ENCODE data around the gene SH3GL3.

SH3GL3 gene

DNA sequence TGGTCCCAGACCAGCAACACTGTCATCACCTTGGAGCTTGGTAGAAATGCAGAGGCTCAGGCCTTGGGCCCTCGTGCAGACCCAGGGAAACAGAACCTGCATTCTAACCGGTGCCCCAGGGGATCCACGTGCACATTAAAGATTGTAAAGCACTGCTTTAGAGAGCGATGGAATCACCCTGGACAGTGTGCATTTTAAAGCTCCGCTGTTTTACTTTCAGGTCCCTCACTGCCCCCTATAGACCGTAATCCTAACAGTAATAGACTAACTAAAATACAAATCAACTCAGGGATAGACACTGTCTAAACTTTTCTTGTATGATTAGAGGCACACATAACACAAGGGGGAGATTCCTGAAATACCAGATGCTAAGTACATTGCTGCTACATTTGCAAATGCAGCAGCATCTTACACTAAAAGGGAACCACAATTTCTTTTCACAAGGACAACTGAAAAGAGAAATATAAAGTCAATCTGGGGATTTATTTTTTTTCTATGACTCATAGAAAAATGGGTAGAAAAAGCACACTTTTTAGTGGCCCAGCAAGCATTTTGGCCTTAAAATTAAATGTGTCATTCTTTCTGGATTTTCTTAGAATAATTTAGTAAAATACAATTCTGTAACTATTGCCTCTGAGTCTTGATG, 10.5 kb upstream of the SH3GL3 start:
- no peak for TF ChIP-seq FOXP2 (optimal IDR thresholded peaks at IDR 0.05; ENCODE audit: borderline replicate concordance, extremely low read depth, extremely low read length, insufficient read depth)
- no peak for TF ChIP-seq TAF1 (IDR thresholded peaks at IDR 0.05; ENCODE audit: borderline replicate concordance, insufficient read depth, low read length)
- TF ChIP-seq, protein P1, sequence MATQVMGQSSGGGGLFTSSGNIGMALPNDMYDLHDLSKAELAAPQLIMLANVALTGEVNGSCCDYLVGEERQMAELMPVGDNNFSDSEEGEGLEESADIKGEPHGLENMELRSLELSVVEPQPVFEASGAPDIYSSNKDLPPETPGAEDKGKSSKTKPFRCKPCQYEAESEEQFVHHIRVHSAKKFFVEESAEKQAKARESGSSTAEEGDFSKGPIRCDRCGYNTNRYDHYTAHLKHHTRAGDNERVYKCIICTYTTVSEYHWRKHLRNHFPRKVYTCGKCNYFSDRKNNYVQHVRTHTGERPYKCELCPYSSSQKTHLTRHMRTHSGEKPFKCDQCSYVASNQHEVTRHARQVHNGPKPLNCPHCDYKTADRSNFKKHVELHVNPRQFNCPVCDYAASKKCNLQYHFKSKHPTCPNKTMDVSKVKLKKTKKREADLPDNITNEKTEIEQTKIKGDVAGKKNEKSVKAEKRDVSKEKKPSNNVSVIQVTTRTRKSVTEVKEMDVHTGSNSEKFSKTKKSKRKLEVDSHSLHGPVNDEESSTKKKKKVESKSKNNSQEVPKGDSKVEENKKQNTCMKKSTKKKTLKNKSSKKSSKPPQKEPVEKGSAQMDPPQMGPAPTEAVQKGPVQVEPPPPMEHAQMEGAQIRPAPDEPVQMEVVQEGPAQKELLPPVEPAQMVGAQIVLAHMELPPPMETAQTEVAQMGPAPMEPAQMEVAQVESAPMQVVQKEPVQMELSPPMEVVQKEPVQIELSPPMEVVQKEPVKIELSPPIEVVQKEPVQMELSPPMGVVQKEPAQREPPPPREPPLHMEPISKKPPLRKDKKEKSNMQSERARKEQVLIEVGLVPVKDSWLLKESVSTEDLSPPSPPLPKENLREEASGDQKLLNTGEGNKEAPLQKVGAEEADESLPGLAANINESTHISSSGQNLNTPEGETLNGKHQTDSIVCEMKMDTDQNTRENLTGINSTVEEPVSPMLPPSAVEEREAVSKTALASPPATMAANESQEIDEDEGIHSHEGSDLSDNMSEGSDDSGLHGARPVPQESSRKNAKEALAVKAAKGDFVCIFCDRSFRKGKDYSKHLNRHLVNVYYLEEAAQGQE (IDR thresholded peaks at IDR 0.05; ENCODE audit: insufficient read depth in 1 of 2, low read depth in 2 of 2, low read length in 2 of 2), result no peak

- TF ChIP-seq FOXP2 (optimal IDR thresholded peaks at IDR 0.05; ENCODE audit: borderline replicate concordance, extremely low read depth, extremely low read length, insufficient read depth), result no peak
- no peak for TF ChIP-seq TAF1 (IDR thresholded peaks at IDR 0.05; ENCODE audit: borderline replicate concordance, insufficient read depth, low read length)
Observed at GRCh38 chr15:83443076-83443847, 3.9 kb upstream of the SH3GL3 start.

- no peak for TF ChIP-seq SIN3A (IDR thresholded peaks at IDR 0.05; ENCODE audit: borderline replicate concordance, insufficient read depth, low read length)
- TF ChIP-seq, protein P1 (IDR thresholded peaks at IDR 0.05; ENCODE audit: insufficient read depth in 1 of 2, low read depth in 2 of 2, low read length in 2 of 2), result no peak
- no peak for TF ChIP-seq TAF1 (IDR thresholded peaks at IDR 0.05; ENCODE audit: borderline replicate concordance, insufficient read depth, low read length)
- no peak for TF ChIP-seq FOXP2 (optimal IDR thresholded peaks at IDR 0.05; ENCODE audit: borderline replicate concordance, extremely low read depth, extremely low read length, insufficient read depth)
- no peak for TF ChIP-seq POLR2AphosphoS5 (IDR thresholded peaks at IDR 0.05; ENCODE audit: low read depth, low read length)
Observed at GRCh38 chr15:83444936-83445335, 2.2 kb upstream of the SH3GL3 start.

GRCh38 chr15:83445643-83446042, 1.5 kb upstream of the SH3GL3 start:
- TF ChIP-seq POLR2AphosphoS5 (IDR thresholded peaks at IDR 0.05; ENCODE audit: low read depth, low read length) (no peak), TAF1 (IDR thresholded peaks at IDR 0.05; ENCODE audit: borderline replicate concordance, insufficient read depth, low read length) (no peak), FOXP2 (optimal IDR thresholded peaks at IDR 0.05; ENCODE audit: borderline replicate concordance, extremely low read depth, extremely low read length, insufficient read depth) (no peak), SIN3A (IDR thresholded peaks at IDR 0.05; ENCODE audit: borderline replicate concordance, insufficient read depth, low read length) (no peak)
- TF ChIP-seq, protein P1 (IDR thresholded peaks at IDR 0.05; ENCODE audit: insufficient read depth in 1 of 2, low read depth in 2 of 2, low read length in 2 of 2), result no peak

GRCh38 chr15:83446417-83446816, 724 bp upstream of the SH3GL3 start:
- TF ChIP-seq, protein P1 (IDR thresholded peaks at IDR 0.05; ENCODE audit: insufficient read depth in 1 of 2, low read depth in 2 of 2, low read length in 2 of 2), result no peak
- TF ChIP-seq SIN3A (IDR thresholded peaks at IDR 0.05; ENCODE audit: borderline replicate concordance, insufficient read depth, low read length) (no peak), POLR2AphosphoS5 (IDR thresholded peaks at IDR 0.05; ENCODE audit: low read depth, low read length) (no peak), TAF1 (IDR thresholded peaks at IDR 0.05; ENCODE audit: borderline replicate concordance, insufficient read depth, low read length) (no peak), FOXP2 (optimal IDR thresholded peaks at IDR 0.05; ENCODE audit: borderline replicate concordance, extremely low read depth, extremely low read length, insufficient read depth) (no peak)

Measured in PFSK-1 (cell line).